Caco-2 (cell line): Measurements from ENCODE around the gene MOV10L1. TPM values are rescaled to one million over a fixed set of nuclear protein-coding genes. Genes with fewer than 3 reads are reported as not detected.

Experiments used
- BruUV-seq: library from RNA; stranded (reverse); fragments of 400-500 nt; replicated peaks from 2 replicates; lab custom pipeline; 2021; lab: Mats Ljungman, UMichigan
- CTCF ChIA-PET: fragments of 300-600 bp; sonication (Branson Sonifier 250); formaldehyde crosslinking; loops from one replicate; lab custom pipeline; 2022; ENCODE audit warnings: antibody characterized with exemption; lab: Charles Lee
- POLR2A ChIA-PET: fragments of 300-600 bp; sonication (Branson Sonifier 250); formaldehyde crosslinking; loops from one replicate; lab custom pipeline; 2022; ENCODE audit warnings: antibody characterized with exemption; lab: Charles Lee
- DNase-seq, 2 experiments: peaks; one replicate each; pipeline versions ENCODE4 v3.0.0 to v3.0.0-alpha.2; 2020 to 2022
- H3K27me3 ChIP-seq: replicated peaks from 2 replicates; pipeline ENCODE4 v1.6.0; 2011; ENCODE audit warnings: low read length; ENCODE audit not compliant: control insufficient read depth, insufficient read depth
- H3K36me3 ChIP-seq: 2 replicates; pipeline ENCODE4 v1.5.1; 2011; ENCODE audit warnings: low read length; ENCODE audit not compliant: control insufficient read depth, insufficient read depth
- H3K4me1 ChIP-seq: fragments of 250-450 bp; sonication (Bioruptor Pico); 2 replicates; pipeline ENCODE4 v1.5.1; 2020; ENCODE audit warnings: mild to moderate bottlenecking
- H3K4me3 ChIP-seq: 2 replicates; pipeline ENCODE4 v1.5.1; 2011; ENCODE audit warnings: low read depth, mild to moderate bottlenecking, control low read depth, low read length
- H3K9me3 ChIP-seq: fragments of 250-450 bp; sonication (Bioruptor Pico); 2 replicates; pipeline ENCODE4 v1.5.1; 2020; ENCODE audit warnings: mild to moderate bottlenecking, moderate library complexity
- H3K27ac Mint-ChIP-seq: one replicate; pipeline ENCODE4 v1.8.0; 2022; ENCODE audit warnings: mixed read lengths; ENCODE audit not compliant: unreplicated experiment
- H3K27me3 Mint-ChIP-seq: one replicate; pipeline ENCODE4 v1.8.0; 2022; ENCODE audit warnings: mixed read lengths; ENCODE audit not compliant: insufficient read depth, unreplicated experiment
- H3K36me3 Mint-ChIP-seq: one replicate; pipeline ENCODE4 v1.8.0; 2022; ENCODE audit warnings: mild to moderate bottlenecking, mixed read lengths; ENCODE audit not compliant: insufficient read depth, unreplicated experiment
- H3K4me1 Mint-ChIP-seq: one replicate; pipeline ENCODE4 v1.8.0; 2022; ENCODE audit warnings: low read depth, mixed read lengths; ENCODE audit not compliant: unreplicated experiment
- H3K4me3 Mint-ChIP-seq: one replicate; pipeline ENCODE4 v1.8.0; 2022; ENCODE audit warnings: mild to moderate bottlenecking, moderate library complexity, mixed read lengths; ENCODE audit not compliant: unreplicated experiment
- H3K9me3 Mint-ChIP-seq: one replicate; pipeline ENCODE4 v1.8.0; 2022; ENCODE audit warnings: mixed read lengths; ENCODE audit not compliant: unreplicated experiment
- CTCF ChIP-seq, 2 experiments: fragments of 200-600 bp in 1 of 2; IDR thresholded peaks; 1 replicate in 1 of 2; 2 replicates in 1 of 2; pipeline versions ENCODE4 v1.5.1 to v1.8.0; 2011 to 2022; ENCODE audit warnings: antibody characterized with exemption in 1 of 2, control low read depth in 1 of 2, inconsistent platforms in 1 of 2, low read depth in 1 of 2, low read length in 1 of 2, mild to moderate bottlenecking in 1 of 2, moderate library complexity in 1 of 2; ENCODE audit not compliant: insufficient read depth in 1 of 2, severe bottlenecking in 1 of 2, unreplicated experiment in 1 of 2
- intact Hi-C: fragments of 100-400 bp; cut with micrococcal nuclease; formaldehyde crosslinking; loops from one replicate; pipeline ENCODE4 v1.10.0; 2022; ENCODE audit not compliant: unreplicated experiment
- total RNA-seq: library from RNA; stranded (reverse); gene quantifications from 2 replicates; pipeline ENCODE4 v1.2.3, GENCODE V29; 2022

The MOV10L1 gene
- total RNA-seq, 1 experiment from 2014 or later: not detected

- CTCF ChIA-PET: no interaction called here
- no peak overlapping the region for H3K4me3 ChIP-seq
- no peak for TF ChIP-seq CTCF (IDR thresholded peaks at IDR 0.05; ENCODE audit: insufficient read depth in 1 of 2, low read depth in 1 of 2, low read length in 1 of 2, severe bottlenecking in 1 of 2, unreplicated experiment in 1 of 2)
- POLR2A ChIA-PET: interaction anchor here (0.6 kb wide), 1 partner anchor 75 kb away, joined by 4 read pairs; no protein-coding TSS in a partner anchor
- intact Hi-C loops: no loop called here
- H3K36me3 ChIP-seq: no peaks in the 10 kb centered on the region
- no peaks in the 10 kb centered on the region for H3K9me3 Mint-ChIP-seq
- no peak overlapping the region for H3K4me3 Mint-ChIP-seq
- H3K27me3 Mint-ChIP-seq: no peaks in the 10 kb centered on the region
- H3K27me3 ChIP-seq: no peaks in the 10 kb centered on the region
- H3K4me1 Mint-ChIP-seq: peaks cover 7% of the 10 kb centered on the region
- H3K4me1 ChIP-seq: peaks cover 15% of the 10 kb centered on the region; the same call in 1 of the 2 replicates
- H3K9me3 ChIP-seq: no peaks in the 10 kb centered on the region
- no TSS peak for BruUV-seq
- no peak overlapping the region for H3K27ac Mint-ChIP-seq
- H3K36me3 Mint-ChIP-seq: no peaks in the 10 kb centered on the region
- no peak for DNase-seq
Observed at GRCh38 chr22:50175921-50176849, 86.4 kb downstream of the MOV10L1 start.

- Histone ChIP-seq H3K4me3 (no peak overlapping the region), H3K27me3 (no peaks in the 10 kb centered on the region), H3K9me3 (no peaks in the 10 kb centered on the region), H3K36me3 (no peaks in the 10 kb centered on the region), H3K4me1 (peaks cover 9% of the 10 kb centered on the region; the same call in 1 of the 2 replicates)
- H3K27ac Mint-ChIP-seq: no peak overlapping the region
- no peak for TF ChIP-seq CTCF (IDR thresholded peaks at IDR 0.05; ENCODE audit: insufficient read depth in 1 of 2, low read depth in 1 of 2, low read length in 1 of 2, severe bottlenecking in 1 of 2, unreplicated experiment in 1 of 2)
- CTCF ChIA-PET: no interaction called here
- POLR2A ChIA-PET: interaction anchor here (0.6 kb wide), 1 partner anchor 76 kb away, joined by 4 read pairs; no protein-coding TSS in a partner anchor
- H3K27me3 Mint-ChIP-seq: no peaks in the 10 kb centered on the region
- DNase-seq: no peak
- intact Hi-C loops: no loop called here
- no TSS peak for BruUV-seq
- H3K4me3 Mint-ChIP-seq: no peak overlapping the region
- no peaks in the 10 kb centered on the region for H3K36me3 Mint-ChIP-seq
- peaks cover 7% of the 10 kb centered on the region for H3K4me1 Mint-ChIP-seq
- no peaks in the 10 kb centered on the region for H3K9me3 Mint-ChIP-seq
Observed at GRCh38 chr22:50176850-50177536, 87.2 kb downstream of the MOV10L1 start.
